Measurements from ENCODE around the gene IGSF11. TPM values are rescaled to one million over a fixed set of nuclear protein-coding genes. Genes with fewer than 3 reads are reported as not detected.
"Not testable (repeated sequence)": the region's sequence is repeated elsewhere in the genome, so short reads cannot be mapped to it uniquely, and the experiment has no call there.

The IGSF11 gene
- total RNA-seq = 10 to 100 TPM in 1 of 4 donors, 1 to 10 TPM in 3; 4.7 to 11.5 (median 8.6) TPM

GRCh38 chr3:119034256-119035013 is at the start of gene IGSF11:
IGSF11 (minus strand) TSS chr3:119034846; CDS start chr3:119034582, 264 bp downstream.
- DNase-seq (peak; percentile 16 to 71), ATAC-seq (peak; percentile 92 to 94)
- H3K4me3 ChIP-seq = peak within 1 kb of the TSS; percentile 68 to 76 (median 72)
- H3K4me1 ChIP-seq = peaks cover 0 to 5% of the 10 kb centered on the region in 2 donors
- intact Hi-C loops (cut with DNase I; ENCODE audit: low total_unique reads) (loop anchor here (1.0 to 2.0 kb wide), 3 partner anchors 64 to 150 kb away; no protein-coding TSS in a partner anchor), in situ Hi-C loops (cut with MboI; ENCODE audit: low sequenced_read_pairs in 4 of 4) (loop anchor here (5.0 to 10.0 kb wide), 2 partner anchors 150 to 152 kb away; no protein-coding TSS in a partner anchor)
- peaks cover 0 to 2% (median 0%) of the 10 kb centered on the region in 3 donors for H3K27me3 ChIP-seq
- peak within 1 kb of the TSS; percentile 63 to 77 (median 68) for H3K27ac ChIP-seq
- H3K9me3 ChIP-seq = no peaks in the 10 kb centered on the region
- H3K36me3 ChIP-seq = no peaks in the 10 kb centered on the region
- TF ChIP-seq CTCF (IDR thresholded peaks at IDR 0.05 in 4 of 5, conservative IDR thresholded peaks at IDR 0.05 in 1 of 5) (peak in 4 of 5 experiments; percentile 77 to 86 (median 82)), POLR2A (IDR thresholded peaks at IDR 0.05) (peak in 1 of 2 donors; percentile 39)

DNA sequence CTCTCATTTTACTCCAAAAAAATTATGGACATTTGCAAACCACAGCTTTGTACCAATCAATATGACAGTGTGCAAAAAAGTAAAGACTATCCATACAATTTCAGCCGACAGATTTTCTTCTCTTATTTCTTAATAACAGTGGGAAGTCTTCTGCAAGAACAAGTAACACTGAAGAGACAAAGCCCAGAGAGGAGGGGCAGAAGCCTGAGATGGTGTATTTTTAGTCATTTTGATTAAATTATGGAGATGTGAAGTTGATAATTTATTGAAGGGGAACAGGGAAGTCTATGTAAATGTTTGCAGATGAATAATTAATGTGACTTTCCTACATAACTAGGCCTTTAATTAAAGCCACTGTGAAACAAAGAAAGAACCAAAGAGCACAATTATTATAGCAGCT is 45.7 kb upstream of the IGSF11 start:
- no peak overlapping the region for H3K27ac ChIP-seq
- H3K4me1 ChIP-seq = no peaks in the 10 kb centered on the region
- H3K36me3 ChIP-seq = no peaks in the 10 kb centered on the region
- no peak overlapping the region for H3K4me3 ChIP-seq
- DNase-seq (no peak), ATAC-seq (no peak)
- intact Hi-C loops (cut with DNase I; ENCODE audit: low total_unique reads) (no loop called here), in situ Hi-C loops (cut with MboI; ENCODE audit: low sequenced_read_pairs in 4 of 4) (no loop called here)
- TF ChIP-seq CTCF (IDR thresholded peaks at IDR 0.05 in 4 of 5, conservative IDR thresholded peaks at IDR 0.05 in 1 of 5) (no peak), POLR2A (IDR thresholded peaks at IDR 0.05) (no peak)
- no peaks in the 10 kb centered on the region for H3K27me3 ChIP-seq
- H3K9me3 ChIP-seq = no peaks in the 10 kb centered on the region

- Histone ChIP-seq H3K4me1 (no peaks in the 10 kb centered on the region), H3K27me3 (no peaks in the 10 kb centered on the region), H3K4me3 (no peak overlapping the region), H3K9me3 (no peaks in the 10 kb centered on the region), H3K27ac (no peak overlapping the region), H3K36me3 (no peaks in the 10 kb centered on the region)
- DNase-seq (no peak), ATAC-seq (no peak)
- TF ChIP-seq POLR2A (IDR thresholded peaks at IDR 0.05) (no peak), CTCF (IDR thresholded peaks at IDR 0.05 in 4 of 5, conservative IDR thresholded peaks at IDR 0.05 in 1 of 5) (no peak)
- in situ Hi-C loops (cut with MboI; ENCODE audit: low sequenced_read_pairs in 4 of 4) = no loop called here
- intact Hi-C loops (cut with DNase I; ENCODE audit: low total_unique reads) = no loop called here
Observed at GRCh38 chr3:119073258-119074001, 38.8 kb upstream of the IGSF11 start.

- ATAC-seq; H3K9me3 ChIP-seq; H3K4me3 ChIP-seq; H3K4me1 ChIP-seq; H3K36me3 ChIP-seq; H3K27ac ChIP-seq; in situ Hi-C loops (cut with MboI; ENCODE audit: low sequenced_read_pairs in 4 of 4); intact Hi-C loops (cut with DNase I; ENCODE audit: low total_unique reads); DNase-seq; H3K27me3 ChIP-seq: not testable (repeated sequence)
Observed at GRCh38 chr3:119072451-119072850, 37.8 kb upstream of the IGSF11 start.

- Histone ChIP-seq H3K27ac (no peak overlapping the region), H3K4me1 (no peaks in the 10 kb centered on the region), H3K9me3 (no peaks in the 10 kb centered on the region), H3K4me3 (no peak overlapping the region), H3K27me3 (no peaks in the 10 kb centered on the region), H3K36me3 (no peaks in the 10 kb centered on the region)
- no peak for ATAC-seq
- in situ Hi-C loops (cut with MboI; ENCODE audit: low sequenced_read_pairs in 4 of 4) (no loop called here), intact Hi-C loops (cut with DNase I; ENCODE audit: low total_unique reads) (no loop called here)
- no peak for DNase-seq
- no peak for TF ChIP-seq POLR2A (IDR thresholded peaks at IDR 0.05)
- TF ChIP-seq CTCF (IDR thresholded peaks at IDR 0.05 in 4 of 5, conservative IDR thresholded peaks at IDR 0.05 in 1 of 5) = no peak
Observed at GRCh38 chr3:119069725-119070124, 35.1 kb upstream of the IGSF11 start.
